Mesendoderm (in vitro differentiated cells): ENCODE data around the gene LMF1.
A peak's percentile ranks its signal among the peaks of the same experiment; 100 is the strongest.

ENCODE experiments used
- DNase-seq: peaks from one replicate; pipeline ENCODE4 v3.0.0; 2013
- H2AK5ac ChIP-seq: 2 replicates; pipeline ENCODE4 v1.6.1; 2013; ENCODE audit warnings: low read length, inconsistent platforms
- H2BK120ac ChIP-seq: 2 replicates; pipeline ENCODE4 v1.6.1; 2013; ENCODE audit warnings: low read depth, mild to moderate bottlenecking, low read length, moderate library complexity, mixed read lengths
- H2BK15ac ChIP-seq: replicated peaks from 2 replicates; pipeline ENCODE4 v1.6.1; 2013; ENCODE audit warnings: low read depth, mild to moderate bottlenecking, moderate library complexity
- H2BK5ac ChIP-seq: 2 replicates; pipeline ENCODE4 v1.6.1; 2013; ENCODE audit warnings: low read length, inconsistent platforms
- H3K18ac ChIP-seq: 2 replicates; pipeline ENCODE4 v1.6.1; 2013; ENCODE audit warnings: mild to moderate bottlenecking, low read length, mixed read lengths
- H3K23ac ChIP-seq: one replicate; pipeline ENCODE4 v1.6.1; 2013; ENCODE audit warnings: low read length
- H3K27ac ChIP-seq: 2 replicates; pipeline ENCODE4 v1.5.1; 2013; ENCODE audit warnings: low read depth, mild to moderate bottlenecking, inconsistent platforms, low read length, moderate library complexity
- H3K27me3 ChIP-seq: 2 replicates; pipeline ENCODE4 v1.6.1; 2013; ENCODE audit warnings: low read length, control low read depth, mild to moderate bottlenecking, inconsistent platforms; ENCODE audit not compliant: insufficient read depth, poor library complexity
- H3K36me3 ChIP-seq: 2 replicates; pipeline ENCODE4 v1.6.1; 2013; ENCODE audit warnings: low read length, inconsistent platforms; ENCODE audit not compliant: control insufficient read depth, insufficient read depth
- H3K4ac ChIP-seq: one replicate; pipeline ENCODE4 v1.6.1; 2013; ENCODE audit warnings: low read depth, mild to moderate bottlenecking, low read length, moderate library complexity
- H3K4me1 ChIP-seq: 2 replicates; pipeline ENCODE4 v1.6.1; 2013; ENCODE audit warnings: low read depth, low read length, inconsistent platforms; ENCODE audit not compliant: control insufficient read depth
- H3K4me2 ChIP-seq: 2 replicates; pipeline ENCODE4 v1.6.1; 2013; ENCODE audit warnings: low read length
- H3K4me3 ChIP-seq: 2 replicates; pipeline ENCODE4 v1.5.1; 2013; ENCODE audit warnings: mild to moderate bottlenecking, low read length
- H3K56ac ChIP-seq: one replicate; pipeline ENCODE4 v1.6.1; 2013; ENCODE audit warnings: low read length
- H3K79me1 ChIP-seq: 2 replicates; pipeline ENCODE4 v1.6.1; 2013; ENCODE audit warnings: low read length, inconsistent platforms
- H3K79me2 ChIP-seq: 2 replicates; pipeline ENCODE4 v1.6.1; 2013; ENCODE audit warnings: mild to moderate bottlenecking, low read length; ENCODE audit not compliant: control insufficient read depth, insufficient read depth
- H3K9ac ChIP-seq: 2 replicates; pipeline ENCODE4 v1.6.1; 2013; ENCODE audit warnings: low read length, inconsistent platforms
- H4K5ac ChIP-seq: one replicate; pipeline ENCODE4 v1.6.1; 2013; ENCODE audit warnings: low read length
- H4K8ac ChIP-seq: one replicate; pipeline ENCODE4 v1.6.1; 2013; ENCODE audit warnings: low read depth, mild to moderate bottlenecking, control low read depth, low read length, moderate library complexity
- WGBS: extraction: QIAGEN DNeasy Blood & Tissue Kit; methylation state at CpG from one replicate; pipeline ENCODE4 v1.1.7; 2013; ENCODE audit warnings: low lambda C conversion rate, missing lambda C conversion rate; ENCODE audit not compliant: insufficient coverage; ENCODE audit errors: extremely low coverage; 5-methylcytosine and 5-hydroxymethylcytosine counted together

LMF1 gene

DNA sequence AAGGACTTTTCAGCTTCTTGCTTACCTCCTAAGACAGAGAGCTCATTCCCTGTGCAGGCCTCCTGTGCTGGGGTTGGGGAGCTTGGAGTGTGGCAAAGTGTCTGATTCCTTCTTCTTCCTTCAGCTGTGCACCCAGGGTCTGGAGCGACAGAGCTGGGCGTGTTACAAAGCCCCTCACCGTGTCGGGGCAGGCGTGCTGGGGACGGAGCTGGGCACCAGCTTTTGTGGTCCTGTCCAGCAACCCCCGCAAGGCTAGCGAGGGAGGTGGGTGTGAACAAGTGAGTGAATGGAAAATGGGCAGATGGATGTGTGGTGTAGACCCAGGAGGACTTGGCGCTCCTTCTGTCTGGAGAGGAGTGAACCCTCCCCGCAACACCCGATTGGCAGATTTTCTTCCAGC is 34.5 kb upstream of the LMF1 start:
- H3K27me3 ChIP-seq = no peaks in the 10 kb centered on the region
- no peak overlapping the region for H3K4me3 ChIP-seq
- H3K79me2 ChIP-seq = no peaks in the 10 kb centered on the region
- DNase-seq = no peak
- no peak overlapping the region for H4K5ac ChIP-seq
- no peak overlapping the region for H3K56ac ChIP-seq
- no CpG with 5 or more reads among the region's 11 CpGs for WGBS
- H2BK5ac ChIP-seq = no peak overlapping the region
- no peak overlapping the region for H3K4me2 ChIP-seq
- no peak overlapping the region for H3K23ac ChIP-seq
- no peaks in the 10 kb centered on the region for H3K36me3 ChIP-seq
- no peaks in the 10 kb centered on the region for H3K79me1 ChIP-seq
- H2BK120ac ChIP-seq = no peak overlapping the region
- no peak overlapping the region for H2BK15ac ChIP-seq
- no peak overlapping the region for H3K27ac ChIP-seq
- H3K4me1 ChIP-seq = no peaks in the 10 kb centered on the region
- no peak overlapping the region for H3K18ac ChIP-seq
- no peak overlapping the region for H3K4ac ChIP-seq
- no peak overlapping the region for H4K8ac ChIP-seq
- H2AK5ac ChIP-seq = no peak overlapping the region
- H3K9ac ChIP-seq = no peak overlapping the region

DNA sequence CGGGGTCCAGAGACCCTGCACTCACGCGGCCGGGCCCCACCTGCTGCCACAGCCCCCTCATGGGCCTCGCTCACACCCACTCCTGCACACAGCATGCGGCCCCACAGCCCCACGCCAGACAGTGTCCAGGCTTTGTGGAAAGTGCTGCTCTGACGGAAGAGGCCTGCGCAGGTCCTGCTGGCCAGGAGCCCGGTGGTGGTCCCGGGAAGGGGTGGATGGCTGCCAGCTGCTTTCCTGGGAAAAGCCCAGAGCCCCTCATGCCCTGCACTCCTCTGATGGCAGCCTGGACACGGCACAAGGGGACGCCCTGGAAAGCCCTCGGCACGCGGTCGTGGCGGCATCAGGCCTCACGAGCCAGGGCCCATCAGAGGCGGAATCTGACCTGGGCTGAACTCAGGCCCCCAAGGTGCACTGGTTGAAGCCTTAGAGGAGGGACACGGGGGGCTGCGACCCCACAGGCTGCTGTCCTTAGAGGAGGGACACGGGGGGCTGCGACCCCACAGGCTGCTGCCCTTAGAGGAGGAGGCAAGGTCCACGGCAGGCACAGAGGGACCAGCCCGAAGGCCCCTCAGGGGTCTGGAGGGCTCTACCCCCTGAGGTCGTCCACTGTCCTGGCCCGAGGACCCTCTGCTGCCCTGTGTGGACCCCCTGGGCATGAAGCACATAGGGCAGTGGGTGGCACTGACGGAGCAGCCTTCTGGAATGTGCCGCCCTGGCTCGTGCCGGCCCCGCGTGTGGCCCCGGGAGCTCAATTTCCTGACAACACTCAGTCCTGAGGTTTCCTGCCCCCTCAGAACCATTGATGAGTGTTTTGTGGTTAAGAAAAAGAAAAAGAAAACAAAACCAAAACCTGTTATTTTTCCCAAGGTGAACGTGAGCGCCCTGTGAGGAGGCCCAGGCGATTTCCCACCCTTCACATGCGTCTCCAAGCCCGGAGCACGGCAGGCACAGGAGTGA is 32.9 kb upstream of the LMF1 start:
- Histone ChIP-seq H3K9ac (no peak overlapping the region), H3K56ac (peak overlapping the region; percentile 7), H3K4me2 (no peak overlapping the region), H3K23ac (no peak overlapping the region), H2BK15ac (no peak overlapping the region), H4K5ac (no peak overlapping the region), H4K8ac (no peak overlapping the region), H2BK5ac (no peak overlapping the region), H2BK120ac (no peak overlapping the region), H2AK5ac (no peak overlapping the region), H3K27ac (no peak overlapping the region), H3K36me3 (no peaks in the 10 kb centered on the region), H3K79me2 (no peaks in the 10 kb centered on the region), H3K79me1 (no peaks in the 10 kb centered on the region), H3K4ac (no peak overlapping the region), H3K18ac (no peak overlapping the region), H3K4me3 (no peak overlapping the region), H3K4me1 (no peaks in the 10 kb centered on the region), H3K27me3 (no peaks in the 10 kb centered on the region)
- no CpG with 5 or more reads among the region's 41 CpGs for WGBS
- no peak for DNase-seq

DNA sequence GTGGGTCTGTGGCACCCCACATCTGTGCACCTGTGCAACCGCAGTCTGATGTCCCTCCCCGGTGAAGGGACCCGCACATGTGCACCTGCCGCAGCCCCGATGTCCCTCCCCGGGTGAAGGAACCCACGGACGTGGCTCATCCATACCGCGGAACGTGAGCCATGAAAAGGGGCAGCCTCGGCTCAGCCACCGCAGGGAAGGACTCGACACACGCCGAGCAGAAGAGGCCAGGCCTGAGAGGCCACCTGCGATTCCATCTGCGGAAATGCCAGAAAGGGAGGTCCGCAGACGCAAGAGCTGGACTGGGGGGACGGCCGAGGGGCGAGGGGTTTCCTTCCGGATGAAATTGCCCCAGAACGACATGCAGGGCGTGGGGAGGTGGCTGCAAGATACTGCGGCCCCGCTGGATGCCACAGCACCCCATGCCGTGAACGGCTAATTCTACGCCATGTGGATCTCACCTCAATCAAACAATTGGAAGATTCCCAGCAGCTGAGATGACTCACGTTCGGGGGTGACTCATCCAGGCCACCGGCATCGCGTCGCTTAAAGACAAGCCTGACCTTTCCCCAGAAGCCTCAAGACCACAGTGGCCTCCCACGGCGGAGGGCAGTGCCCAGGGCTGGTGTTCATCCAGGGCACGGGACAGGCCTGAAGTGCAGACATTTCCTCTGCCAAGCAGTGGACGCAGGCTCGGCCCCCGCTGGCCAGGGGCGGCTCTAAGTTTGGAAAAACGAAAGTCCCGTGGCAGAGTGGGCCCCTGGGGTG is 31.8 kb upstream of the LMF1 start:
- Histone ChIP-seq H2AK5ac (no peak overlapping the region), H3K18ac (no peak overlapping the region), H3K36me3 (no peaks in the 10 kb centered on the region), H2BK120ac (no peak overlapping the region), H3K56ac (no peak overlapping the region), H3K4me3 (no peak overlapping the region), H3K79me1 (no peaks in the 10 kb centered on the region), H3K4ac (no peak overlapping the region), H3K79me2 (no peaks in the 10 kb centered on the region), H3K4me2 (no peak overlapping the region), H3K27me3 (no peaks in the 10 kb centered on the region), H3K23ac (no peak overlapping the region), H2BK5ac (no peak overlapping the region), H3K4me1 (no peaks in the 10 kb centered on the region), H3K9ac (no peak overlapping the region), H3K27ac (no peak overlapping the region), H4K8ac (no peak overlapping the region), H4K5ac (no peak overlapping the region), H2BK15ac (no peak overlapping the region)
- no CpG with 5 or more reads among the region's 46 CpGs for WGBS
- peak; percentile 69 for DNase-seq

DNA sequence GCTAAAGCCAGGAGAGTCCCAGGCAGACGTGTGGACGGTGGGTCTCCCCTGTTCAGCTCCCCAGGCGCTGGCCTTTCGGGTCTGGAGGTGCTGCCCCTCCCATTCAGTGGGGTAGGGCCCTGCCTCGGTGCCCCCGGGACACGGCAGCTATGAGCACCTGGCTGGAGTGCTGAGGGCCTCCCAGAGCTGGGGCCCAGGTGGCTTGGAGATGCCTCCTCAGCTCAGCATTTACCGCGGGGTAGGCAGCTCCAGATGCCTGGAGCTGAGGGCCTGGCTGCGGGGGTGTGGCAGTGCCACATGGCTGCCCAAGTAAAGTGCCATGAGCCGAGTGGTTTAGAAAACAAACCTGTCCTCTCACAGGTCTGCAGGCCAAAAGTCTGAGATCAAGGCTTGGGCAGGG is 30.3 kb upstream of the LMF1 start:
- Histone ChIP-seq H3K79me1 (no peaks in the 10 kb centered on the region), H3K9ac (no peak overlapping the region), H3K4me2 (no peak overlapping the region), H2BK15ac (no peak overlapping the region), H3K79me2 (no peaks in the 10 kb centered on the region), H3K4me1 (no peaks in the 10 kb centered on the region), H4K8ac (no peak overlapping the region), H3K27me3 (no peaks in the 10 kb centered on the region), H3K4ac (no peak overlapping the region), H2BK120ac (no peak overlapping the region), H3K36me3 (no peaks in the 10 kb centered on the region), H3K18ac (no peak overlapping the region), H2AK5ac (no peak overlapping the region), H3K23ac (no peak overlapping the region), H2BK5ac (no peak overlapping the region), H3K4me3 (no peak overlapping the region), H4K5ac (no peak overlapping the region), H3K56ac (no peak overlapping the region), H3K27ac (no peak overlapping the region)
- no peak for DNase-seq
- no CpG with 5 or more reads among the region's 11 CpGs for WGBS

DNA sequence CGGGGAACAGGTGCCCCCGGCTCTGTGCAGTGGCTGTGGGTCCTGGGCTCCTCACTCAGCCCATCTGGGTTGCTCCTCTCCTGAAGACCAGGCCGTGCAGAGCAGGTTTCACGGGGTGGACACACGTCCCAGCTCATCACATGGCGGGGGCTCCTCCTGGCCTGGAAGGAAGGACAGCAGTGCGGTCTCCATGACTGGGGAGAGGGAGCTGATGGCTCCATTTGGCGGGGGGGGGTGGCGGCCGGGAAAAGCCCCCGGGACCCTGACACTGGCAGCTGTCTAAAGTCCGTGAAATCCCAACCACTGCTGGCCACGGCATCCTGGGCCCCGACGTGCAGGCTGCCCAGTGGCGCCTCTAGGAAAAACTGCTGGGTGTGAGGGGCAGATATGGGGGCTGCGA is 29.8 kb upstream of the LMF1 start:
- Histone ChIP-seq H3K79me2 (no peaks in the 10 kb centered on the region), H2BK120ac (no peak overlapping the region), H2AK5ac (no peak overlapping the region), H4K5ac (no peak overlapping the region), H3K79me1 (no peaks in the 10 kb centered on the region), H3K36me3 (no peaks in the 10 kb centered on the region), H3K18ac (no peak overlapping the region), H3K56ac (no peak overlapping the region), H3K4me2 (no peak overlapping the region), H3K4ac (no peak overlapping the region), H3K27me3 (no peaks in the 10 kb centered on the region), H3K4me1 (no peaks in the 10 kb centered on the region), H3K23ac (no peak overlapping the region), H2BK15ac (no peak overlapping the region), H2BK5ac (no peak overlapping the region), H3K9ac (no peak overlapping the region), H3K4me3 (no peak overlapping the region), H4K8ac (no peak overlapping the region), H3K27ac (no peak overlapping the region)
- WGBS = no CpG with 5 or more reads among the region's 17 CpGs
- no peak for DNase-seq
